Thyroid gland (tissue), 4 donors: ENCODE measurements around the gene CACNA1I.

Experiments used
- CTCF ChIP-seq, 6 experiments: fragments of 200-600 bp in 3 of 6; fragments of 450-650 bp in 3 of 6; sonication (generic) in 3 of 6; IDR thresholded peaks; one replicate each; pipeline ENCODE4 v1.5.1; 2016 to 2019; ENCODE audit warnings: antibody characterized with exemption in 6 of 6, mild to moderate bottlenecking in 2 of 6, inconsistent platforms in 1 of 6, moderate library complexity in 1 of 6
- POLR2A ChIP-seq, 2 donors: fragments of 450-650 bp; IDR thresholded peaks; one replicate each; pipeline ENCODE4 v1.6.1; 2017; ENCODE audit warnings: antibody characterized with exemption in 2 of 2, mild to moderate bottlenecking in 2 of 2, moderate library complexity in 1 of 2

DNA sequence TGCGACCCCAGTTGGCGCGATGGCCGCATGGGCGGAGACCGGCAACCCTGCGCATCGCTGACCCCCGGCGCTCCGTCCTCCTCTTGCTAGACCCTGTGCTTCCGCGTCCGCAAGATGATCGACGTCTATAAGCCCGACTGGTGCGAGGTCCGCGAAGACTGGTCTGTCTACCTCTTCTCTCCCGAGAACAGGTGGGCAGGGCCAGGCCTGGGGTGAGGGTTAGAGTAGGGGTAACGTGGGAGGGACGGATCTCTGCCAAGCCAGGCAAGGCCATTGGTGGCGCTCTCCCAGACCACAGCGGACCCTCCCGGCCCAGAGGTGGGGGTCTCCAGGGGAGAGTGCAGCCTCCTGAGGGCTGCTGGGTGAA lies 92.1 kb downstream of the CACNA1I start:
- TF ChIP-seq CTCF (IDR thresholded peaks at IDR 0.05) (no peak), POLR2A (IDR thresholded peaks at IDR 0.05) (no peak)
